A549 treated with CORT108297 at 1 μM for 4 hours (cell line): ENCODE measurements around the gene FBXO31. TPM values are rescaled to one million over a fixed set of nuclear protein-coding genes. Genes with fewer than 3 reads are reported as not detected.

Experiments
- total RNA-seq: library from RNA; stranded (reverse); fragments of 200-300 nt; extraction: Qiagen RNA extraction; gene quantifications from 5 replicates; pipeline ENCODE4 v1.2.3, GENCODE V29; 2022

Gene FBXO31, protein sequence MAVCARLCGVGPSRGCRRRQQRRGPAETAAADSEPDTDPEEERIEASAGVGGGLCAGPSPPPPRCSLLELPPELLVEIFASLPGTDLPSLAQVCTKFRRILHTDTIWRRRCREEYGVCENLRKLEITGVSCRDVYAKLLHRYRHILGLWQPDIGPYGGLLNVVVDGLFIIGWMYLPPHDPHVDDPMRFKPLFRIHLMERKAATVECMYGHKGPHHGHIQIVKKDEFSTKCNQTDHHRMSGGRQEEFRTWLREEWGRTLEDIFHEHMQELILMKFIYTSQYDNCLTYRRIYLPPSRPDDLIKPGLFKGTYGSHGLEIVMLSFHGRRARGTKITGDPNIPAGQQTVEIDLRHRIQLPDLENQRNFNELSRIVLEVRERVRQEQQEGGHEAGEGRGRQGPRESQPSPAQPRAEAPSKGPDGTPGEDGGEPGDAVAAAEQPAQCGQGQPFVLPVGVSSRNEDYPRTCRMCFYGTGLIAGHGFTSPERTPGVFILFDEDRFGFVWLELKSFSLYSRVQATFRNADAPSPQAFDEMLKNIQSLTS
- 15.1 to 25.1 TPM (median 21.9 TPM) in 5 replicates for total RNA-seq

DNA sequence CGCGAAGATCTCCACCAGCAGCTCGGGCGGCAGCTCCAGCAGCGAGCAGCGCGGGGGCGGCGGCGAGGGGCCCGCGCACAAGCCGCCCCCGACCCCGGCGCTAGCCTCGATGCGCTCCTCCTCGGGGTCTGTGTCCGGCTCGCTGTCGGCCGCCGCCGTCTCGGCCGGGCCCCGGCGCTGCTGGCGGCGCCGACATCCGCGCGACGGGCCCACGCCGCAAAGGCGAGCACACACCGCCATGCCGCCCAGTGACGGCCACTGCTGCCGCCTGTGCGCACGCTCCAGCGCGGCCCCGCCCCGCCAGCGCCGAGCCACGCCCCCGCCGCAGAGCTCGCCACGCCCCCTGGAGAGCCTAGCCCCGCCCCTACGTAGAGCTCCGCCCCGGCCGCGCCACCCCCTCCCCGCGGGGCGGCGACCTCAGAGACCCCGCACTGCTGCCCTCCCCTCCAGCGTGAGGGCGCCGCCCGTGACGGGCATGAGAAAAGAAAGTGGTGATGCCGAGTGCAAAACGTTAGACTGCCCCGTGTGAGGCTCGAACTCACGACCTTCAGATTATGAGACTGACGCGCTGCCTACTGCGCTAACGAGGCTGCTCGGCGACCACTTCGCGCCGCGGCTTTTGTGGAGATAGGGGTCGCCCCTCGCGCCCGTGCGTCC lies at the start of gene FBXO31:
Gene FBXO31, minus strand, starts transcription at position 272 of the 657 bp plus-strand sequence. Its CDS starts 32 bp downstream, at position 240.

DNA sequence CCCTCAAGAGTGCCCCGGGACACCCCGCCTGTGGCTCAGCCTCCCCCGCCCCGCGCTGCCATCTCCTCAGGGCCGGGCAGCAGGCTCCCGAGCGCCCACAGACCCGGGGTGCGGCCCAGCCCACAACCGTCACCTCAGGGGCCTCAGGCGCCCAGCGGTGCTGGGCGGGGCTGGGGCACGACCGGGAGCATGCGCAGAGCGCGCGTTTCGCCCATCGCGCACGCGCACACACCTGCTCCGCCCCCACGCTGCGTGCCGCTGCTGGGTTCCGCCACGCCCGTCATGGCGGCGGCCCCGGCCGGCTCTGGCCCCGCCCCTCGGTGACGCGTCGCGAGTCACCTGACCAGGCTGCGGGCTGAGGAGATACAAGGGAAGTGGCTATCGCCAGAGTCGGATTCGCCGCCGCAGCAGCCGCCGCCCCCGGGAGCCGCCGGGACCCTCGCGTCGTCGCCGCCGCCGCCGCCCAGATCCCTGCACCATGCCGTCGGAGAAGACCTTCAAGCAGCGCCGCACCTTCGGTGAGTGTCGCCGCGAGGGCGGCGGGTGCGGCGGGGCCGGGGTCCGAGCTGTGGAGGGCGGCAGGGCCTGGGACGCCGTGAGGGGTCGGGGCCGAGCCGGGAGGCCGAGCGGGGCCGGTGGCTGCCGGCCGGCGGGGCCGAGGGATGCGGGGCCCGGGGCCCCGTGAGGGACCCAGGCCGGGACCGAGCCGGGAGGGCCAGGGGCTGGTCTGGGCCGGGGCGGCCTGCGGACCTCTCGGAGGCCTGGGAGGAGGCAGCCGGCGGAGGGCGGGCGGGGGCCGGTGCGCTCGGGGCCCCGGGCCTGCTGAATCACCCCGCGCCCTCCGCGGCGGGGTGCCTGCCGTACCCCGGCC lies 8.6 kb upstream of the FBXO31 start, which contains the start of gene MAP1LC3B:
Gene MAP1LC3B, plus strand, starts transcription at position 387 of the 871 bp plus-strand sequence. Its CDS starts 92 bp downstream, at position 479.

DNA sequence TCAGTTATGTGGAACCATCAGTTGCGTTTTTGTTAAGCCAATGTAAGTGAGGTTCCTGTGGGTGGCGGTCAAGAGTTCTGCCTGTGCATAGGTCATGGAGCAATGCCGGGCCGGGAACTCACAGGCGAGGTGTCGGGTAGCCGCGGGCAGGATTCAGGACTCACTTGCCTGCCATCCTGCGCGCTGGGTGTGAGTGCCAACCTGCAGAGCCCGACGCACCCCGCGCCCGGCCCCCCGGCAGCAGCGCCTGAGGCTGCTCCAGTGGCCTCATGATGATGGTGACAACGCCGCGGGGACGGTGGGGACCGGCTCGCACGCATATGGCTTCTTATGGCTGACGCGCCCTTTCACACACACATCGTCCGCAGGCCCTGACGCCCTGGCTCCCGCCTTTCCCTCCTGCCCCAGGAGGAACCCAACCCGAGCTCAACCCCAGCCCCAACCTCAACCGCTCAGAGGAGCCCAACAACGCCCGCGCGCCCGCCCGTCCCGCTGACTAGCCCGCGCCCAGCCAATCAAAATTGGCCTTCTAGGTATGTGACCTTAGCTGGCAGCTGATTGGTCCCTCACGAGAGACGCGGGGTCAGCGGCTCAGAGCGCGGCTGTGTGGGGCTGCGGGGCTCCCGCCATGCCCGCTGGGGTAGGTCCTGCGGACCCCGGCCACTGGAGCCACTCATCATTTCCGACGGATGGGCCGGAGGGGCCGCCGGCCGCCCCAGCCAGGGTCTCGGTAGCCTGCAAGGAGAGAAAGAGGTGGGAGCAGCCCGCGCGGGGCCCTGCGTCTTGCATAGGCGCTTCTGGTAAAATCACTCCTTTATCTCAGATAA lies 66.4 kb downstream of the FBXO31 start, which contains the start of gene C16orf95:
Gene C16orf95, minus strand, starts transcription at position 470 of the 827 bp plus-strand sequence. Its CDS starts 150 bp downstream, at position 320.

Other genes starting within 250 kb of the FBXO31 start
- gene C16orf95, start 66.4 kb downstream of the FBXO31 start, total RNA-seq: 4.9 to 8.1 TPM (median 6.7 TPM) in 5 replicates
- gene MAP1LC3B, start 8.6 kb upstream of the FBXO31 start, total RNA-seq: 70.2 to 103 TPM (median 81.6 TPM) in 5 replicates
- 7.1 to 9.7 TPM (median 9.1 TPM) in 5 replicates for gene ZCCHC14, start 109.2 kb upstream of the FBXO31 start, total RNA-seq
- gene JPH3, start 218.7 kb upstream of the FBXO31 start, total RNA-seq: 1.3 to 2.5 TPM (median 2.0 TPM) in 5 replicates